Measurements from ENCODE around the gene RBM10. TPM values are rescaled to one million over a fixed set of nuclear protein-coding genes. Genes with fewer than 3 reads are reported as not detected.

RBM10 gene
- total RNA-seq, 1 experiment from 2014 or later = 55.8 TPM

DNA sequence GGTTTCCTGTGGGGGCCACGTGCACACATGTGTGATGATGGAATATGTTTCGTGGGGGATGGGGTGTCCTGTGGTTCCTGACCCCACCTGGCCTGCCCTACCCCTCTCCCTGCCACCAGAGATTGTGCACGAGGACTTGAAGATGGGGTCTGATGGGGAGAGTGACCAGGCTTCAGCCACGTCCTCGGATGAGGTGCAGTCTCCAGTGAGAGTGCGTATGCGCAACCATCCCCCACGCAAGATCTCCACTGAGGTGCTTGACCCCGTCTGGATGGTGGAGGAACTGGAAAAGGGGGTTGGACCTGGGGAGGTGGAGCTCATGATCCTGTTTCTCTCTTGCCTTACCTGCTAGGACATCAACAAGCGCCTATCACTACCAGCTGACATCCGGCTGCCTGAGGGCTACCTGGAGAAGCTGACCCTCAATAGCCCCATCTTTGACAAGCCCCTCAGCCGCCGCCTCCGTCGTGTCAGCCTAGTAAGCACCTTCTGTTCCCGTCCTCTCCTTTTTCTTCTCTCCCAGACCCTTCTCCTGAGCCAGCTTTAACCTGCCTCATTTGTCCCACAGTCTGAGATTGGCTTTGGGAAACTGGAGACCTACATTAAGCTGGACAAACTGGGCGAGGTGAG, 79.4 kb downstream of the RBM10 start:
- Mint-ChIP-seq H3K9me3 (no peaks in the 10 kb centered on the region; a peak in 1 of 5 replicates), H3K27me3 (ENCODE audit: low read depth) (no peaks in the 10 kb centered on the region; the same call in 1 of the 2 replicates), H3K4me3 (no peak overlapping the region; a peak in 1 of 5 replicates), H3K27ac (peak overlapping the region in 1 of 3 experiments; percentile 52; a peak in 1 of 7 replicates), H3K4me1 (peaks cover 16 to 17% of the 10 kb centered on the region in 2 experiments), H3K36me3 (ENCODE audit: insufficient read depth in 1 of 3, low read depth in 3 of 3) (peaks cover 81 to 90% (median 84%) of the 10 kb centered on the region in 3 experiments)
- no peak for DNase-seq
- no peak overlapping the region for H3K56ac ChIP-seq (ENCODE audit: insufficient read length, low read depth, low read length)
- peaks cover 8% of the 10 kb centered on the region for H3K23me2 ChIP-seq (ENCODE audit: insufficient read length, low read depth, low read length, poor library complexity, severe bottlenecking)
- H3T11ph ChIP-seq (ENCODE audit: low read length) = no peak overlapping the region
- no peak overlapping the region for H2BK120ac ChIP-seq (ENCODE audit: low read depth, low read length, poor library complexity, severe bottlenecking)
- H3K79me2 ChIP-seq (ENCODE audit: insufficient read depth, low read length) = peaks cover 22% of the 10 kb centered on the region; the same call in 1 of the 2 replicates
- WGBS (ENCODE audit: extremely low coverage, insufficient read length, low lambda C conversion rate) = no CpG with 5 or more reads among the region's 17 CpGs
- H3K4ac ChIP-seq (ENCODE audit: low read depth, low read length) = no peak overlapping the region
- no peak overlapping the region for H2BK20ac ChIP-seq (ENCODE audit: low read depth, low read length, poor library complexity, severe bottlenecking)
- no peak overlapping the region for H4K5ac ChIP-seq (ENCODE audit: insufficient read length, low read depth, low read length)
- no peaks in the 10 kb centered on the region for H3K27me3 ChIP-seq (ENCODE audit: insufficient read depth, low read length)
- H2BK12ac ChIP-seq (ENCODE audit: insufficient read length, low read depth, low read length) = no peak overlapping the region
- peaks cover 6% of the 10 kb centered on the region; the same call in 1 of the 2 replicates for H3K4me1 ChIP-seq (ENCODE audit: insufficient read depth, low read length)
- no peak overlapping the region for H2AK5ac ChIP-seq (ENCODE audit: insufficient read length, low read length)
- H3K9ac ChIP-seq (ENCODE audit: extremely low read depth, insufficient read length, low read length) = no peak overlapping the region
- no peak overlapping the region for H3K27ac ChIP-seq (ENCODE audit: insufficient read length, low read depth, low read length)
- peaks cover under 1% of the 10 kb centered on the region for H4K20me1 ChIP-seq (ENCODE audit: control insufficient read depth, insufficient read depth, insufficient read length)
- H4K91ac ChIP-seq (ENCODE audit: insufficient read length, low read depth, low read length) = no peak overlapping the region
- H3K4me2 ChIP-seq (ENCODE audit: insufficient read depth, insufficient read length, low read length) = no peak overlapping the region
- H4K8ac ChIP-seq (replicated peaks; ENCODE audit: insufficient read length, low read depth, low read length) = no peak overlapping the region
- no peak overlapping the region for H2BK15ac ChIP-seq (ENCODE audit: low read depth, low read length)
- H2BK5ac ChIP-seq (ENCODE audit: insufficient read length, low read length) = no peak overlapping the region
- no peak overlapping the region for H2AFZ ChIP-seq (ENCODE audit: low read length)
- H3K18ac ChIP-seq (ENCODE audit: insufficient read length, low read depth, low read length) = no peak overlapping the region
- H3K14ac ChIP-seq (ENCODE audit: insufficient read depth, low read length) = no peak overlapping the region
- TF ChIP-seq, protein P1, sequence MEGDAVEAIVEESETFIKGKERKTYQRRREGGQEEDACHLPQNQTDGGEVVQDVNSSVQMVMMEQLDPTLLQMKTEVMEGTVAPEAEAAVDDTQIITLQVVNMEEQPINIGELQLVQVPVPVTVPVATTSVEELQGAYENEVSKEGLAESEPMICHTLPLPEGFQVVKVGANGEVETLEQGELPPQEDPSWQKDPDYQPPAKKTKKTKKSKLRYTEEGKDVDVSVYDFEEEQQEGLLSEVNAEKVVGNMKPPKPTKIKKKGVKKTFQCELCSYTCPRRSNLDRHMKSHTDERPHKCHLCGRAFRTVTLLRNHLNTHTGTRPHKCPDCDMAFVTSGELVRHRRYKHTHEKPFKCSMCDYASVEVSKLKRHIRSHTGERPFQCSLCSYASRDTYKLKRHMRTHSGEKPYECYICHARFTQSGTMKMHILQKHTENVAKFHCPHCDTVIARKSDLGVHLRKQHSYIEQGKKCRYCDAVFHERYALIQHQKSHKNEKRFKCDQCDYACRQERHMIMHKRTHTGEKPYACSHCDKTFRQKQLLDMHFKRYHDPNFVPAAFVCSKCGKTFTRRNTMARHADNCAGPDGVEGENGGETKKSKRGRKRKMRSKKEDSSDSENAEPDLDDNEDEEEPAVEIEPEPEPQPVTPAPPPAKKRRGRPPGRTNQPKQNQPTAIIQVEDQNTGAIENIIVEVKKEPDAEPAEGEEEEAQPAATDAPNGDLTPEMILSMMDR (conservative IDR thresholded peaks at IDR 0.05) = no peak
- peaks cover 5% of the 10 kb centered on the region for H3K79me1 ChIP-seq (ENCODE audit: insufficient read depth, low read depth, low read length, poor library complexity, severe bottlenecking)
- H3K23ac ChIP-seq (ENCODE audit: insufficient read length, low read depth, low read length) = no peak overlapping the region
- no peaks in the 10 kb centered on the region for H3K9me3 ChIP-seq (ENCODE audit: control insufficient read depth, low read depth, low read length)
